ENCODE measurements around the gene STAT5B. TPM values are rescaled to one million over a fixed set of nuclear protein-coding genes. Genes with fewer than 3 reads are reported as not detected.
A peak's percentile ranks its signal among the peaks of the same experiment; 100 is the strongest.

The STAT5B gene
- polyA plus RNA-seq, 1 donor, result 57.7 TPM

GRCh38 chr17:42275527-42276358 lies 448 bp downstream of the STAT5B start:
- no peaks in the 10 kb centered on the region for H3K36me3 ChIP-seq (ENCODE audit: control insufficient read depth, insufficient read depth, low read length)
- H3K9me3 ChIP-seq (ENCODE audit: control insufficient read depth, low read depth, low read length), result no peaks in the 10 kb centered on the region
- WGBS (ENCODE audit: insufficient coverage, low lambda C conversion rate), result no CpG with 5 or more reads among the region's 82 CpGs
- H3K27me3 ChIP-seq (ENCODE audit: control insufficient read depth, insufficient read depth, low read length), result no peaks in the 10 kb centered on the region
- H3K4me1 ChIP-seq (ENCODE audit: control insufficient read depth, insufficient read depth, low read length), result peaks cover 17% of the 10 kb centered on the region
- DNase-seq, result peak in 1 of 2 donors; percentile 56
- H3K4me3 ChIP-seq (ENCODE audit: low read length), result peak overlapping the region; percentile 79
- H3K27ac ChIP-seq (ENCODE audit: low read length), result peak overlapping the region; percentile 71

DNA sequence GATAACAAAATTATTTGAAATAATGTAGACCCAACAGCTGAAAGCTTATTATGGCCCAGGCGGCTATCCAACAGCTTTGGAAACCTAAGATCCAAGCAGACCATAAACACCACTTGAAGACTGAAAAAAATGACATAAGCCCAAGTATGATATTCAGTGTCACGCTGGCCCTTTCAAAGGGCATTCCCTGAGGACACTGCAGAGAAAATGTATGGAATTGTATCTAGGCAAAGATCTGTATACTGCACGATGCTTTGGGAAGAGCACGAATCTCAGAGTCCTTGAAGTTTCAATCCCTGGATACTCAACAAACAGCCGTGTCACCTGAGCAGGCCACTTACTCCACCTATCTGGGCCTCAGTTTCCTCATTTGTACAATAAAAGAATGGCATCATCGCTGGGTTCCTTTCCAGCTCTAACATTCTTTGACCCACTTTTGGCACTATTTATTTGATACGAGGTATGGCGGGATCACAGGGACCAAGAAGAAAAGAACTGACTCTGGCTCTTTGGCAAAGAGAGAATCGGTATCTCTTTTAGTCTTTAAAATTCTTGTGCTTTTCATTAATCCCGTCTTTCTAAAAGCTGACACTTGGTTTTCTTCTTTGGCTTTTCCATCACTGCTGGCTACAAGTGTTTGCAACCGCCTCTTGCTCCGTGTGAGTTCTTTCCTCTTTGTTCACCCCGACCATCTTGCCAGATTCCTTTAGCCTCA lies 1.2 kb downstream of the STAT5B start:
- no peaks in the 10 kb centered on the region for H3K9me3 ChIP-seq (ENCODE audit: control insufficient read depth, low read depth, low read length)
- 13% methylated on average over 5 of the region's 13 CpGs for WGBS (ENCODE audit: insufficient coverage, low lambda C conversion rate)
- peak in 1 of 2 donors; percentile 35 for DNase-seq
- H3K4me1 ChIP-seq (ENCODE audit: control insufficient read depth, insufficient read depth, low read length), result peaks cover 17% of the 10 kb centered on the region
- no peaks in the 10 kb centered on the region for H3K36me3 ChIP-seq (ENCODE audit: control insufficient read depth, insufficient read depth, low read length)
- peak overlapping the region; percentile 79 for H3K4me3 ChIP-seq (ENCODE audit: low read length)
- no peaks in the 10 kb centered on the region for H3K27me3 ChIP-seq (ENCODE audit: control insufficient read depth, insufficient read depth, low read length)
- peak overlapping the region; percentile 71 for H3K27ac ChIP-seq (ENCODE audit: low read length)

DNA sequence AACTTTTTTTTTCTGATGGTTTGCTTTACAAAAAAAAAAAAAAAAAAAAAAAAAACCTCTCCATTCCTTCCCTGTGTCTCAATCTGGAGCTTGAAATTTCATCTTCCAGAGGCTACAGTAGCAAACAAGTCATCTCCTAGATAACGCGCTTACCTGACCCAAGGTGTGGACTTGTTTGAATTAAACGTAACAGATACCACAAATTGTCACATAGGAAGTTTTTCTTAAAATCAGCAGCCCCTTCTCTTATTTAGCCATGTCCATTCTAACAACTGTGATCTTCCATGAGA lies 2.0 kb downstream of the STAT5B start:
- DNase-seq, result no peak
- 20% methylated on average over 1 of the region's 3 CpGs for WGBS (ENCODE audit: insufficient coverage, low lambda C conversion rate)
- no peaks in the 10 kb centered on the region for H3K9me3 ChIP-seq (ENCODE audit: control insufficient read depth, low read depth, low read length)
- no peaks in the 10 kb centered on the region for H3K36me3 ChIP-seq (ENCODE audit: control insufficient read depth, insufficient read depth, low read length)
- no peaks in the 10 kb centered on the region for H3K27me3 ChIP-seq (ENCODE audit: control insufficient read depth, insufficient read depth, low read length)
- H3K4me3 ChIP-seq (ENCODE audit: low read length), result no peak overlapping the region
- H3K4me1 ChIP-seq (ENCODE audit: control insufficient read depth, insufficient read depth, low read length), result peaks cover 17% of the 10 kb centered on the region
- no peak overlapping the region for H3K27ac ChIP-seq (ENCODE audit: low read length)

DNA sequence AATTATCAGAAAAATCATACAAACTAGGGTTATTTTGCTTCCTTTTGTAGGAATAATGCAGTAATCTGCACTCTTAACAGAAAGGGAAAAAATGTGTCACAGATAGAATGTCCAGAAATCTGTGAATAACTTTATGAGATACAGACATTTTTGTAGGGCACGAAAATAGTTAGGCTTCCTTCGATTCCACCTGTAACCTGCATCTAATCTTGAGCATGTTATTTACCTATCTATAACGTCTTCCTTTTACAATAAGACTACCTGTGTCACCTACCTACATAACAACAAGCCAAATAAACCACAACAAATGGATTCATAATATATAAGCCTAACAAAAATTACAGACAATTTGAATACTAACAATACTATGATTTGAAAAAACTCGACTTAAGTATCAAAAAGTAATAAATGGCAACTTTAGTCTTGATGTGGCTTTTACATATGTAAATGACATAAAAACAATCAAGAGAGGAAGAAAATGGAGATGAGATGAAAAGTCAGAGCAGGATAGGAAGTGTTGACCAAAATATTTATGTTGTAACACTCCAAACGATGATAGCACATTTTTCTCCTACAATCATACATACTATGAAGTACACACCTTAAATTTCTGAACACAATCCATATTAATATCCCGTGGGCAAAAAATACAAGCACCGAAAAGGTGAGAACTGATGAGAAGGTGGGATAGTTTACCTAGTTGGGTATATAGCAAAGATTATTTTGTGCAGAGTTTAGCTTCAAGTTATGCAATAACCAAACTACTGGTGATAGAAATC lies 2.5 kb downstream of the STAT5B start:
- DNase-seq, result no peak
- Histone ChIP-seq H3K4me1 (ENCODE audit: control insufficient read depth, insufficient read depth, low read length) (peaks cover 17% of the 10 kb centered on the region), H3K27ac (ENCODE audit: low read length) (no peak overlapping the region), H3K9me3 (ENCODE audit: control insufficient read depth, low read depth, low read length) (no peaks in the 10 kb centered on the region), H3K36me3 (ENCODE audit: control insufficient read depth, insufficient read depth, low read length) (no peaks in the 10 kb centered on the region), H3K27me3 (ENCODE audit: control insufficient read depth, insufficient read depth, low read length) (no peaks in the 10 kb centered on the region), H3K4me3 (ENCODE audit: low read length) (no peak overlapping the region)
- 53% methylated on average over 5 of the region's 7 CpGs for WGBS (ENCODE audit: insufficient coverage, low lambda C conversion rate)

- H3K4me3 ChIP-seq (ENCODE audit: low read length), result no peak overlapping the region
- peaks cover 16% of the 10 kb centered on the region for H3K4me1 ChIP-seq (ENCODE audit: control insufficient read depth, insufficient read depth, low read length)
- 73% methylated on average over 3 of the region's 7 CpGs for WGBS (ENCODE audit: insufficient coverage, low lambda C conversion rate)
- H3K27ac ChIP-seq (ENCODE audit: low read length), result no peak overlapping the region
- no peaks in the 10 kb centered on the region for H3K9me3 ChIP-seq (ENCODE audit: control insufficient read depth, low read depth, low read length)
- no peaks in the 10 kb centered on the region for H3K36me3 ChIP-seq (ENCODE audit: control insufficient read depth, insufficient read depth, low read length)
- DNase-seq, result no peak
- H3K27me3 ChIP-seq (ENCODE audit: control insufficient read depth, insufficient read depth, low read length), result no peaks in the 10 kb centered on the region
Measured at GRCh38 chr17:42272162-42272907, 3.9 kb downstream of the STAT5B start.

DNA sequence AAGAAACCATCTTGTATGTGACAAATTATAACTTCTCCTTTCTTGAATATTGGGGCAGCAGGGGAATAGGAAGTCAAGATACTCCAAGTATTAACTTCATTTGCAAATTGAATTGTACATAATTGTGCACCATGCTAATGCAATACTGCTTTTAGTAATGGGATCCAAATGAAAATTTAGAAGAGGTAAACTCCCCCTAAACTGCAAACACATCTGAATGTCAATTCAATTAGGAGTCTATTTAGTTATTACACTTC lies 4.5 kb downstream of the STAT5B start:
- Histone ChIP-seq H3K4me3 (ENCODE audit: low read length) (no peak overlapping the region), H3K27ac (ENCODE audit: low read length) (no peak overlapping the region), H3K9me3 (ENCODE audit: control insufficient read depth, low read depth, low read length) (no peaks in the 10 kb centered on the region), H3K36me3 (ENCODE audit: control insufficient read depth, insufficient read depth, low read length) (no peaks in the 10 kb centered on the region), H3K4me1 (ENCODE audit: control insufficient read depth, insufficient read depth, low read length) (peaks cover 9% of the 10 kb centered on the region), H3K27me3 (ENCODE audit: control insufficient read depth, insufficient read depth, low read length) (no peaks in the 10 kb centered on the region)
- no peak for DNase-seq

DNA sequence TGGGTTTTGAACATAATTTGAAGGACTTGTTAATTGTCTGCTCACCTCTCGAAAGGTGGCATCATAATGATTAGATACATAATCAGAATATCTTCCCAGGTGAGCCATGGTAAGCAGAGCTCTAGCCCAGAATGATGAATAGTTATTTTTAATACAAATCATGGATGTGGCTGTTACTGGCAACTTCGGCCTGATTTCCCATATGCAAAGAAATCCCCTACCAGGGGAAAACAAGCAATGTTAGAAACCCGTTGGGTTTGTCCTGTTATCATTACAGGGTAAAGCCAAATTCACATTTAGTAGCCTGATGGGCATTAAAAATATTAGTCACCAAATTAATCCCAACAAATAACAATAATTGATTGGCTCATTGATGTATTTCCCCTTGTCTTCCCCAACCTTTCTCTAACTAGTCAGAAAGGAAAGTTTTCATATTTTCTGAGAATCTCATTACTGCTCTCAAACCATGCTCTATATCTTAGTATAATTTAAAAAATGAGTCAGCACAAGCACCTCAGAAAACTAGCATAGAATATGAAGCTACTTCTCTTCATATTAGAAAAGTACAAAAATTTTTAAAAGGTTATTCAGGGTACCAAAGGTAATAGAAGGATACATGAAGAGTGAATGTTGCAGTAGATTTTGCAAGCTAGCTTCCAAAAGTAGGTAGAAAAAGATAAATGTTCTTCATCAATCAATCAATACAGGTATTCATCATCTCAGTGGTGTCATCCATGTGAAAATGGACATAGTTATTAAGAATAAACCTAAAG lies 5.0 kb downstream of the STAT5B start:
- Histone ChIP-seq H3K27me3 (ENCODE audit: control insufficient read depth, insufficient read depth, low read length) (no peaks in the 10 kb centered on the region), H3K9me3 (ENCODE audit: control insufficient read depth, low read depth, low read length) (no peaks in the 10 kb centered on the region), H3K27ac (ENCODE audit: low read length) (no peak overlapping the region), H3K4me3 (ENCODE audit: low read length) (no peak overlapping the region), H3K36me3 (ENCODE audit: control insufficient read depth, insufficient read depth, low read length) (no peaks in the 10 kb centered on the region), H3K4me1 (ENCODE audit: control insufficient read depth, insufficient read depth, low read length) (peaks cover 8% of the 10 kb centered on the region)
- no CpG with 5 or more reads among the region's 3 CpGs for WGBS (ENCODE audit: insufficient coverage, low lambda C conversion rate)
- DNase-seq, result no peak

DNA sequence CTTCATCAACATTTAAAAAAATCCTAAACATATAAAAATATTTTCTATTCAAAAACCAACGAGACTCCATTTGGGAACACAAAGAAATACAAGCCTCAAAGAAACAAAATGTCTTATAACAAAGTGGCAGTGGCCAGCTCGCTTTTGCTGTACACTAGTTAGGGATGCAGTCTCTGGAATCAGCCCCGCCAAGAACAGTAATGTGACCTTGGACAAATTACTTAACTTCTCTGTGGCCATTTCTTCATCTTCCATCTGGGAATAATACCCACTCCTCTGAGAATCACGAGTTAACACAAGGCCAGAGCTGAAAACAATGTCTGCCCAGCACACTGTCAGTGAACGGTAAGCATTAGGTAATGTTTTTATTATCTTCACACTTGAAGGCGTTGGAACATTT lies 5.6 kb downstream of the STAT5B start:
- Histone ChIP-seq H3K4me3 (ENCODE audit: low read length) (no peak overlapping the region), H3K36me3 (ENCODE audit: control insufficient read depth, insufficient read depth, low read length) (no peaks in the 10 kb centered on the region), H3K9me3 (ENCODE audit: control insufficient read depth, low read depth, low read length) (no peaks in the 10 kb centered on the region), H3K27me3 (ENCODE audit: control insufficient read depth, insufficient read depth, low read length) (no peaks in the 10 kb centered on the region), H3K27ac (ENCODE audit: low read length) (no peak overlapping the region), H3K4me1 (ENCODE audit: control insufficient read depth, insufficient read depth, low read length) (peaks cover 8% of the 10 kb centered on the region)
- DNase-seq, result no peak
- WGBS (ENCODE audit: insufficient coverage, low lambda C conversion rate), result 80% methylated on average over 1 of the region's 6 CpGs

GRCh38 chr17:42270170-42270535 lies 6.0 kb downstream of the STAT5B start:
- H3K27ac ChIP-seq (ENCODE audit: low read length), result no peak overlapping the region
- H3K9me3 ChIP-seq (ENCODE audit: control insufficient read depth, low read depth, low read length), result no peaks in the 10 kb centered on the region
- H3K4me1 ChIP-seq (ENCODE audit: control insufficient read depth, insufficient read depth, low read length), result peaks cover 8% of the 10 kb centered on the region
- DNase-seq, result no peak
- 81% methylated on average over 2 of the region's 4 CpGs for WGBS (ENCODE audit: insufficient coverage, low lambda C conversion rate)
- no peak overlapping the region for H3K4me3 ChIP-seq (ENCODE audit: low read length)
- no peaks in the 10 kb centered on the region for H3K36me3 ChIP-seq (ENCODE audit: control insufficient read depth, insufficient read depth, low read length)
- no peaks in the 10 kb centered on the region for H3K27me3 ChIP-seq (ENCODE audit: control insufficient read depth, insufficient read depth, low read length)

DNA sequence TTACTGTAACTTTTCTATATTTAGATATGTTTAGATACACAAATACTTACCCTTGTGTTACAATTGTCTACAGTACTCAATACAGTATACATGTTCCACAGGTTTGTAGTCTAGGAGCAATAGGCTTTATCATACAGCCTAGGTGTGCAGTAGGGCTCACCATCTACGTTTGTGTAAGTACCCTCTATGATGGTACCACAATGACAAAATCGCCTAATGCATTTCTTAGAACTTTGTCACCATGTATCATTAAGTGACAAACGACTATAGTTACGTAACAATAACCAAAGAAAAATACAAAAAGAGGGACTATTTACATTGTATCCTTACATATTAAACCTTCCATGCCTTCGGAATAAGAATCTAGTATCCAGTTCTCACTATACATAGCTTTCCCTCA lies 8.0 kb downstream of the STAT5B start:
- no peaks in the 10 kb centered on the region for H3K36me3 ChIP-seq (ENCODE audit: control insufficient read depth, insufficient read depth, low read length)
- DNase-seq, result no peak
- no peak overlapping the region for H3K27ac ChIP-seq (ENCODE audit: low read length)
- no peak overlapping the region for H3K4me3 ChIP-seq (ENCODE audit: low read length)
- no peaks in the 10 kb centered on the region for H3K9me3 ChIP-seq (ENCODE audit: control insufficient read depth, low read depth, low read length)
- no peaks in the 10 kb centered on the region for H3K4me1 ChIP-seq (ENCODE audit: control insufficient read depth, insufficient read depth, low read length)
- no peaks in the 10 kb centered on the region for H3K27me3 ChIP-seq (ENCODE audit: control insufficient read depth, insufficient read depth, low read length)
- 93% methylated on average over 2 of the region's 5 CpGs for WGBS (ENCODE audit: insufficient coverage, low lambda C conversion rate)

Data from large intestine (tissue), 3 donors.